ENCODE results near the gene SPACA4.

DNA sequence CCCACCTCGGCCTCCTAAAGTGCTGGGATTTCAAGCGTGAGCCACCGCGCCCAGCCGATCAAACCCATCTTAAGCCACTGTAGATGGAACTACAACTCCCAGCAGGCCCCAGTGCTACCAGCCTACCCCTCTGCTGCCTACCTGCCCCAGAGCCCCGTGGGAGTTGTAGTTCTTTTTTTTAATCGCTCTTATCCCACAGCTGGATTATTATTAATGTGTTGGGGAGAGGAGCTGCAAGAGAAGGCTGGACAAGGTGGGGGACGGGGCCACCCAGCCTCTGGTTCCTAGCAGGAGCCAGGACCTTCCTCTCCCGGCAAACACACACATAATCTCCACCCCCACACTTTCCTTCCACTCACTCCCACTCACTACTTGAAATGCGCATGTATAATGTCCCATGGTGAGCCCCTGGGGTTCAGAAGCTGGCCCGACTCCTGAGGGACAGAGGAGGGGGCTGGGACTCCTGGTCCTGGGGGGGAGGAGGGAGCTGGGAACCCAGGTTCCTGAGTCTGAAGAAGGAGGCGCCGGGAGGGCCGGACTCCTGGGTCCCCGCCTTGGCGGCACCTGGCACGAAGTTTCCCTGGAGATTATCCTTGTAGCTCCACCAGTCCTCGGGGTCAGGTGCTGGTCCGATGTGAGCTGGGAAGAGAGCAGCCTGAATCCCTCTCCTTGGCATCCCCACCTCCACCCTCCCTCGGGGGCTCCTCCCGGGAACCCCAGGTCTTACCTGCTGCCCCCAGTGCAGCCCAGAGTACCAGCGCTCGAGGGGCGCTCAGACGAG is 38.5 kb downstream of the SPACA4 start:
- TF ChIP-seq, protein P1, sequence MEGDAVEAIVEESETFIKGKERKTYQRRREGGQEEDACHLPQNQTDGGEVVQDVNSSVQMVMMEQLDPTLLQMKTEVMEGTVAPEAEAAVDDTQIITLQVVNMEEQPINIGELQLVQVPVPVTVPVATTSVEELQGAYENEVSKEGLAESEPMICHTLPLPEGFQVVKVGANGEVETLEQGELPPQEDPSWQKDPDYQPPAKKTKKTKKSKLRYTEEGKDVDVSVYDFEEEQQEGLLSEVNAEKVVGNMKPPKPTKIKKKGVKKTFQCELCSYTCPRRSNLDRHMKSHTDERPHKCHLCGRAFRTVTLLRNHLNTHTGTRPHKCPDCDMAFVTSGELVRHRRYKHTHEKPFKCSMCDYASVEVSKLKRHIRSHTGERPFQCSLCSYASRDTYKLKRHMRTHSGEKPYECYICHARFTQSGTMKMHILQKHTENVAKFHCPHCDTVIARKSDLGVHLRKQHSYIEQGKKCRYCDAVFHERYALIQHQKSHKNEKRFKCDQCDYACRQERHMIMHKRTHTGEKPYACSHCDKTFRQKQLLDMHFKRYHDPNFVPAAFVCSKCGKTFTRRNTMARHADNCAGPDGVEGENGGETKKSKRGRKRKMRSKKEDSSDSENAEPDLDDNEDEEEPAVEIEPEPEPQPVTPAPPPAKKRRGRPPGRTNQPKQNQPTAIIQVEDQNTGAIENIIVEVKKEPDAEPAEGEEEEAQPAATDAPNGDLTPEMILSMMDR (conservative IDR thresholded peaks at IDR 0.05): no peak
- no peak for TF ChIP-seq EZH2 (IDR thresholded peaks at IDR 0.05; ENCODE audit: low read depth)
